Nephron progenitor cell (in vitro differentiated cells): ENCODE results near the gene HMGXB4.

Source experiments
- DNase-seq: peaks from one replicate; pipeline ENCODE4 v3.0.0; 2021
- H3K27ac Mint-ChIP-seq: 2 replicates; pipeline ENCODE4 v1.8.0; 2021; ENCODE audit warnings: mild to moderate bottlenecking, moderate library complexity, mixed read lengths
- H3K27me3 Mint-ChIP-seq: 2 replicates; pipeline ENCODE4 v1.8.0; 2021; ENCODE audit warnings: mild to moderate bottlenecking, low read depth, mixed read lengths; ENCODE audit not compliant: poor library complexity
- H3K36me3 Mint-ChIP-seq: 2 replicates; pipeline ENCODE4 v1.8.0; 2021; ENCODE audit warnings: low read depth, mixed read lengths
- H3K4me1 Mint-ChIP-seq: 2 replicates; pipeline ENCODE4 v1.8.0; 2021; ENCODE audit warnings: mixed read lengths
- H3K4me3 Mint-ChIP-seq: 2 replicates; pipeline ENCODE4 v1.8.0; 2021; ENCODE audit warnings: mild to moderate bottlenecking, moderate library complexity, mixed read lengths
- H3K9me3 Mint-ChIP-seq: 2 replicates; pipeline ENCODE4 v1.8.0; 2021; ENCODE audit warnings: mild to moderate bottlenecking, moderate library complexity, mixed read lengths
- TF ChIP-seq, protein P1 (sequence below): fragments of 200-600 bp; sonication (generic); IDR thresholded peaks from 2 replicates; pipeline ENCODE4 v1.5.0; 2021; ENCODE audit warnings: antibody characterized with exemption

HMGXB4 gene

GRCh38 chr22:35296051-35296450, 38.8 kb downstream of the HMGXB4 start:
- Mint-ChIP-seq H3K4me1 (peaks cover 10% of the 10 kb centered on the region), H3K27ac (no peak overlapping the region), H3K27me3 (no peaks in the 10 kb centered on the region), H3K9me3 (no peaks in the 10 kb centered on the region), H3K36me3 (peaks cover 45% of the 10 kb centered on the region), H3K4me3 (no peak overlapping the region)
- TF ChIP-seq, protein P1, sequence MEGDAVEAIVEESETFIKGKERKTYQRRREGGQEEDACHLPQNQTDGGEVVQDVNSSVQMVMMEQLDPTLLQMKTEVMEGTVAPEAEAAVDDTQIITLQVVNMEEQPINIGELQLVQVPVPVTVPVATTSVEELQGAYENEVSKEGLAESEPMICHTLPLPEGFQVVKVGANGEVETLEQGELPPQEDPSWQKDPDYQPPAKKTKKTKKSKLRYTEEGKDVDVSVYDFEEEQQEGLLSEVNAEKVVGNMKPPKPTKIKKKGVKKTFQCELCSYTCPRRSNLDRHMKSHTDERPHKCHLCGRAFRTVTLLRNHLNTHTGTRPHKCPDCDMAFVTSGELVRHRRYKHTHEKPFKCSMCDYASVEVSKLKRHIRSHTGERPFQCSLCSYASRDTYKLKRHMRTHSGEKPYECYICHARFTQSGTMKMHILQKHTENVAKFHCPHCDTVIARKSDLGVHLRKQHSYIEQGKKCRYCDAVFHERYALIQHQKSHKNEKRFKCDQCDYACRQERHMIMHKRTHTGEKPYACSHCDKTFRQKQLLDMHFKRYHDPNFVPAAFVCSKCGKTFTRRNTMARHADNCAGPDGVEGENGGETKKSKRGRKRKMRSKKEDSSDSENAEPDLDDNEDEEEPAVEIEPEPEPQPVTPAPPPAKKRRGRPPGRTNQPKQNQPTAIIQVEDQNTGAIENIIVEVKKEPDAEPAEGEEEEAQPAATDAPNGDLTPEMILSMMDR: no peak
- DNase-seq: no peak

DNA sequence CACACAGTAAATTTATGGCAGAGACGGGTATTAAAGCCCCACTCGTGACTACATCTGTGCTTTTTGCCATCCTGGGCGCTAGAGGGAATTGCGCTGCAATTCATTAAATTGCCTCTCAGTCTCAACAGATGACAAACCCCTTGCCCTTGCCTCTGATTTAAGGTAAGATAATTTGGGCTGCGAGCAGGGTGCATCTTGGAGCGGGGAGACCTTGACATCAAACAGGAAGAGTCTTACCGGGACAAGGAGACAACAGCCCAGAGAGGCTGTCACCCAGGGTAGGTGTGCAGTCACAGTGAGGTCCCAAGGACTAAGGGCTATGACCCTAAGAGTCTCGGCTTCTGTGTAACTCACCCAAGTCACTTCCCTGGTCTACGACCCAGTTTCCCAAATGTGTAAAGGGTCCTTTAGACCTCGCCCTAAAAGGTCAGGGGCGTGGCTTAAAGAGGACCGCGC, 42.0 kb downstream of the HMGXB4 start:
- DNase-seq: no peak
- Mint-ChIP-seq H3K36me3 (peaks cover 27% of the 10 kb centered on the region), H3K4me1 (peaks cover 34% of the 10 kb centered on the region), H3K4me3 (peak overlapping the region; percentile 91), H3K9me3 (no peaks in the 10 kb centered on the region), H3K27me3 (peaks cover 2% of the 10 kb centered on the region), H3K27ac (peak overlapping the region; percentile 90)
- TF ChIP-seq, protein P1: no peak

DNA sequence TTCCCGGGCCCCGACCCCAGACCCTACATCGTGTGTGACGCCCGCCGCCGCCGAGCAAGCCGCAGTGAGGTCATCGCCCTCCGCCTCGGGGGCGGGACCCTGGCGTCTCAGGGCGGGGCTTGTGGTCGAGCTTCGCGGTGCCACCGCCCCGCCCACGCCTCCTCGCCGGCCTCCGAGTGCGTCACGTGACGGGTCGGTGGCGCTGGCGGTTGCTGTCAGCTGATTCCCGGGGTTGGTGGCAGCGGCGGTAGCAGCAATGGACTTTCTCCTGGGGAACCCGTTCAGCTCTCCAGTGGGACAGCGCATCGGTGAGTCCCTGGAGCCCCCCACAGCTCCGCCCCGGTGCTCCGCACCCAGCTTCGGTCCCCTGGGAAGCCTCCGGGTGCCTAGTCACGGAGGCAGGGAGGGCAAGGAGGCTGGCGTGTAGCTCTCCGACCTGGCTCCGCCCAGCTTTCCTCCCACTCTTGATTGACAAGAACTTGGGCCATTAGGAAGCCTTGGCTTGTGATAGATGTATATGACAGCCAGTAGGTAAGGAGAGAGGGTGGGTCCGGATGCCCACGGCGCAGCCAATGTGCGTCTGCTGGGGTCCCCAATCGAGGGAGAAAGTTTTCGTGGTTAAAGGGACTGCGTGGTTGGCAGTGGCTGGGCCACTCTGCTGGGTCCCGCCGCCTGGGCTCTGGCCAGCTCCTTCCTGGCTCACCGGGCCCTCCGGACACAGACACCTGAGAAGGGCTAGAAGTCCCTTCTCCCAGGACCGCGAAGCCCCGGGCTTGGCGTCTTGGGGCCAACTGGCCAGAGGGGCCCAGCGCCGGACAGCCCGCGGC, 42.6 kb downstream of the HMGXB4 start, which contains the start of gene TOM1:
Gene TOM1 (plus strand): TSS at position 222 of the 827 bp plus-strand sequence. CDS start 35 bp downstream, at position 257.
- DNase-seq: peak; percentile 100
- H3K27ac Mint-ChIP-seq: peak within 1 kb of the TSS; percentile 95
- TF ChIP-seq, protein P1: no peak
- peaks cover 2% of the 10 kb centered on the region for H3K27me3 Mint-ChIP-seq
- peaks cover 38% of the 10 kb centered on the region for H3K4me1 Mint-ChIP-seq
- H3K4me3 Mint-ChIP-seq: peak within 1 kb of the TSS; percentile 91
- H3K36me3 Mint-ChIP-seq: peaks cover 27% of the 10 kb centered on the region
- H3K9me3 Mint-ChIP-seq: no peaks in the 10 kb centered on the region

DNA sequence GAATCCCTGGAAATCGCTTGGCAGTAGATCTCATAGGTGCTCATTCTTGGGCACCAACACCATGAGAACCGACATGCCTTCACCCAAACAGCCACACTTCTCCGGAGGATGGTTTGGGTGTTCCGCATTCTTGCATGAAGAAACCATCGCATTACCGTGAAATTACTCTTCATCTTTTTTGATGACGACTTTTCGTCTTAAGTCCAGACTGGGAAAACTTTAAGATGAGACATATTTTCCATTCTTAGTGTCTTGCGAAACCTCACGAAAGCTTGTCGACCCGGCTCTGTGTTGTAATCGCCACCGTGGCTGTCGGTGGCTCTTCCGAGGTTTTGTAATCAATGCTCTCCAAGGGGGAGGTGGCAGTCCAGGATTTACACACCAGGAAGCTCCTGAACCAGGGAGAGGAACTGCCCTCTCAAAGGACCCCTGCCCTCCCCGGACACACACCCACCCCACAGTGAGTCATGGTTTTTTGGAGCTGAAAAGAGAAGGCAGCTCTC, 44.1 kb downstream of the HMGXB4 start:
- Mint-ChIP-seq H3K27me3 (peaks cover 2% of the 10 kb centered on the region), H3K4me1 (peaks cover 48% of the 10 kb centered on the region), H3K27ac (peak overlapping the region; percentile 39), H3K36me3 (peaks cover 24% of the 10 kb centered on the region), H3K9me3 (no peaks in the 10 kb centered on the region), H3K4me3 (peak overlapping the region; percentile 91)
- TF ChIP-seq, protein P1: no peak
- DNase-seq: no peak

DNA sequence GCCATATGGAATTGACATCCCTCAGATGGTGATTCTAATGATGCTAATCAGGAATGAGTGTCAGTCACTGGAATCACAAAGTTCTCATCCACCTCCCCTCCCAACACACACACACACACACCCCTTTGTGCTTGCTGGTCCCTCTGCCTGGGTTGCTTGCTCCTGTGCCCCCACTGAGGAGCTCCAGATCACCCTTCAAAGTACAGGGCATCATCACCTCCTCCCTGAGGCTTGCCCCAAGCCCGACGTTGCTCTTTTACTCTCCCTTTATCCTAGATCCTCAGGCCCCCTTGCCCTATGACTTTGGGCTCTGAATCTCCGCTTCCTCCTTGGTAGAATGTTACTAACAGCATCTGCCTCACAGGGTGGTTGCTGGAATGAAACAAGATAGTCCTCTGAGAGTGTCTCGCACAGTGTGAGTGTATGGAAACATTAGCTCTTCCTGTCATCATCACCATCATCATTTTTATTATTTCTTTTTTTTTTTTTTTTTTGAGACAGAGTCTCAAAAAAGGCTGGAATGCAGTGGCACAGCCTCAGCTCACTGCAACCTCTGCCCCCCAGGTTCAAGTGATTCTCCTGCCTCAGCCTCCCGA, 45.8 kb downstream of the HMGXB4 start:
- Mint-ChIP-seq H3K4me1 (peaks cover 65% of the 10 kb centered on the region), H3K27ac (peak overlapping the region; percentile 49), H3K27me3 (peaks cover 2% of the 10 kb centered on the region), H3K4me3 (peak overlapping the region; percentile 45), H3K9me3 (no peaks in the 10 kb centered on the region), H3K36me3 (peaks cover 12% of the 10 kb centered on the region)
- no peak for DNase-seq
- TF ChIP-seq, protein P1: no peak
